GM23338 (cell line): Measurements from ENCODE around the gene LRP1B. TPM values are rescaled to one million over a fixed set of nuclear protein-coding genes. Genes with fewer than 3 reads are reported as not detected.

Source experiments
- ATAC-seq: fragments of 200-7000 bp; cut with Tn5 transposase; 3 replicates; pipeline ENCODE4 v1.9.1; 2020
- DNase-seq: peaks from one replicate; pipeline ENCODE4 v3.0.0-alpha.2; 2015; ENCODE audit warnings: low spot score
- H2AFZ ChIP-seq: fragments of 200-600 bp; sonication (generic); 2 replicates; pipeline ENCODE4 v1.8.0; 2016; ENCODE audit warnings: antibody characterized with exemption, mild to moderate bottlenecking, moderate library complexity
- H3F3A ChIP-seq: fragments of 200-600 bp; sonication (generic); replicated peaks from 2 replicates; pipeline ENCODE4 v1.8.0; 2017; ENCODE audit warnings: antibody characterized with exemption, mixed run types, low read depth
- H3K27ac ChIP-seq: fragments of 200-600 bp; sonication (generic); 2 replicates; pipeline ENCODE4 v1.6.1; 2016; ENCODE audit warnings: low read depth
- H3K27me3 ChIP-seq: fragments of 200-600 bp; sonication (generic); 2 replicates; pipeline ENCODE4 v1.8.0; 2016; ENCODE audit warnings: mild to moderate bottlenecking, mixed run types, moderate library complexity; ENCODE audit not compliant: insufficient read depth
- H3K36me3 ChIP-seq: fragments of 200-600 bp; sonication (generic); 2 replicates; pipeline ENCODE4 v1.8.0; 2016; ENCODE audit warnings: mild to moderate bottlenecking; ENCODE audit not compliant: insufficient read depth
- H3K4me1 ChIP-seq: fragments of 200-600 bp; sonication (generic); 2 replicates; pipeline ENCODE4 v1.8.0; 2016; ENCODE audit warnings: mild to moderate bottlenecking, moderate library complexity; ENCODE audit not compliant: insufficient read depth
- H3K4me2 ChIP-seq: fragments of 200-600 bp; sonication (generic); 2 replicates; pipeline ENCODE4 v1.7.1; 2017; ENCODE audit warnings: mixed run types
- H3K4me3 ChIP-seq: fragments of 200-600 bp; sonication (generic); 2 replicates; pipeline ENCODE4 v1.6.1; 2016; ENCODE audit warnings: mixed run types
- H3K79me2 ChIP-seq: fragments of 200-600 bp; sonication (generic); replicated peaks from 2 replicates; pipeline ENCODE4 v1.8.0; 2017; ENCODE audit warnings: mild to moderate bottlenecking; ENCODE audit not compliant: insufficient read depth
- H3K9me2 ChIP-seq: fragments of 200-600 bp; sonication (generic); 2 replicates; pipeline ENCODE4 v1.8.0; 2017; ENCODE audit not compliant: insufficient read depth
- H4K20me1 ChIP-seq: fragments of 200-600 bp; sonication (generic); replicated peaks from 2 replicates; pipeline ENCODE4 v1.8.0; 2017; ENCODE audit warnings: mild to moderate bottlenecking; ENCODE audit not compliant: insufficient read depth
- H3K27ac Mint-ChIP-seq: 2 replicates; pipeline ENCODE4 v1.8.0; 2020; ENCODE audit warnings: inconsistent platforms, mild to moderate bottlenecking, moderate library complexity, mixed read lengths
- H3K27me3 Mint-ChIP-seq: 3 replicates; pipeline ENCODE4 v1.8.0; 2022; ENCODE audit warnings: low read depth, mild to moderate bottlenecking, moderate library complexity, mixed read lengths, inconsistent platforms; ENCODE audit not compliant: insufficient read depth, poor library complexity
- H3K36me3 Mint-ChIP-seq: 3 replicates; pipeline ENCODE4 v1.8.0; 2021; ENCODE audit warnings: low read depth, mild to moderate bottlenecking, inconsistent platforms, moderate library complexity, mixed read lengths
- H3K4me1 Mint-ChIP-seq: 3 replicates; pipeline ENCODE4 v1.8.0; 2020; ENCODE audit warnings: mild to moderate bottlenecking, inconsistent platforms, mixed read lengths
- H3K4me3 Mint-ChIP-seq: 3 replicates; pipeline ENCODE4 v1.8.0; 2021; ENCODE audit warnings: moderate library complexity, mild to moderate bottlenecking, inconsistent platforms, mixed read lengths
- H3K9me3 Mint-ChIP-seq: 3 replicates; pipeline ENCODE4 v1.8.0; 2020; ENCODE audit warnings: moderate library complexity, mild to moderate bottlenecking, inconsistent platforms, mixed read lengths
- CREB1 ChIP-seq: fragments of 250-450 bp; sonication (Bioruptor Pico); IDR thresholded peaks from 2 replicates; pipeline ENCODE4 v1.5.0; 2020; ENCODE audit warnings: low read depth, mild to moderate bottlenecking, moderate library complexity
- ETS1 ChIP-seq: IDR thresholded peaks from 2 replicates; pipeline ENCODE4 v1.6.1; 2016; ENCODE audit warnings: antibody characterized with exemption
- EZH2 ChIP-seq: fragments of 200-600 bp; sonication (generic); IDR thresholded peaks from one replicate; pipeline ENCODE4 v1.8.0; 2017; ENCODE audit warnings: antibody characterized with exemption, mild to moderate bottlenecking, low read depth; ENCODE audit not compliant: unreplicated experiment
- EZH2phosphoT487 ChIP-seq: fragments of 200-600 bp; sonication (generic); IDR thresholded peaks from one replicate; pipeline ENCODE4 v1.8.1; 2018; ENCODE audit warnings: antibody characterized with exemption; ENCODE audit not compliant: unreplicated experiment
- JUNB ChIP-seq: IDR thresholded peaks from one replicate; pipeline ENCODE4 v1.6.1; 2016; ENCODE audit warnings: antibody characterized with exemption; ENCODE audit not compliant: unreplicated experiment
- NANOG ChIP-seq: IDR thresholded peaks from 2 replicates; pipeline ENCODE4 v1.6.1; 2016; ENCODE audit warnings: antibody characterized with exemption, borderline replicate concordance
- POLR2AphosphoS5 ChIP-seq: IDR thresholded peaks from 2 replicates; pipeline ENCODE4 v1.6.1; 2016; ENCODE audit warnings: antibody characterized with exemption, low read depth
- REST ChIP-seq: IDR thresholded peaks from one replicate; pipeline ENCODE4 v1.6.1; 2018; ENCODE audit warnings: antibody characterized with exemption; ENCODE audit not compliant: unreplicated experiment
- STAT1 ChIP-seq: IDR thresholded peaks from one replicate; pipeline ENCODE4 v1.6.1; 2016; ENCODE audit warnings: antibody characterized with exemption; ENCODE audit not compliant: unreplicated experiment
- ZNF114 ChIP-seq: fragments of 250-450 bp; sonication (Bioruptor Pico); IDR thresholded peaks from 2 replicates; pipeline ENCODE4 v1.5.0; 2020; ENCODE audit warnings: mild to moderate bottlenecking, moderate library complexity
- ZNF331 ChIP-seq: fragments of 250-450 bp; sonication (Bioruptor Pico); IDR thresholded peaks from 2 replicates; pipeline ENCODE4 v1.5.0; 2020; ENCODE audit warnings: low read depth, mild to moderate bottlenecking, moderate library complexity
- polyA plus RNA-seq: library from polyadenylated mRNA; unstranded; fragments of >200 nt; fragmentation: Nextera tagmentation; extraction: Ambion mirVana; gene quantifications from 2 replicates; pipeline ENCODE4 v1.2.1, GENCODE V29; 2016
- total RNA-seq: library from RNA; depleted of rRNA; stranded (reverse); fragments of >200 nt; shearing (Covaris generic); gene quantifications from 2 replicates; pipeline ENCODE4 v1.2.3, GENCODE V29; 2014

LRP1B gene
- total and polyA plus RNA-seq, 2 experiments from 2014 or later: 0.15 to 0.97 TPM

GRCh38 chr2:141496810-141497209 lies 634.0 kb downstream of the LRP1B start:
- no peaks in the 10 kb centered on the region for H3F3A ChIP-seq
- H3K27me3 ChIP-seq: no peaks in the 10 kb centered on the region
- H3K36me3 ChIP-seq: no peaks in the 10 kb centered on the region
- no peaks in the 10 kb centered on the region for H3K4me1 ChIP-seq
- Mint-ChIP-seq H3K27me3 (no peaks in the 10 kb centered on the region), H3K9me3 (no peaks in the 10 kb centered on the region), H3K4me1 (peaks cover 5% of the 10 kb centered on the region; the same call in 2 of the 3 replicates), H3K36me3 (no peaks in the 10 kb centered on the region), H3K4me3 (no peak overlapping the region), H3K27ac (no peak overlapping the region)
- H4K20me1 ChIP-seq: no peaks in the 10 kb centered on the region
- no peaks in the 10 kb centered on the region for H3K79me2 ChIP-seq
- ATAC-seq: no peak
- no peak overlapping the region for H3K4me3 ChIP-seq
- H2AFZ ChIP-seq: no peak overlapping the region
- DNase-seq: no peak
- H3K9me2 ChIP-seq: no peaks in the 10 kb centered on the region
- no peak for TF ChIP-seq STAT1
- no peak for TF ChIP-seq JUNB
- TF ChIP-seq NANOG: no peak
- no peak for TF ChIP-seq ZNF331 (CRISPR knock-in tag)
- TF ChIP-seq EZH2phosphoT487: no peak
- TF ChIP-seq REST: no peak
- TF ChIP-seq ZNF114 (CRISPR knock-in tag): no peak
- TF ChIP-seq CREB1 (CRISPR knock-in tag): no peak
- TF ChIP-seq POLR2AphosphoS5: no peak
- TF ChIP-seq EZH2: no peak
- no peak for TF ChIP-seq ETS1
- H3K27ac ChIP-seq: no peak overlapping the region
- no peak overlapping the region for H3K4me2 ChIP-seq

GRCh38 chr2:141493936-141494335 lies 636.9 kb downstream of the LRP1B start:
- Histone ChIP-seq H3F3A (no peaks in the 10 kb centered on the region), H3K9me2 (no peaks in the 10 kb centered on the region), H3K36me3 (no peaks in the 10 kb centered on the region), H3K79me2 (no peaks in the 10 kb centered on the region), H3K4me2 (no peak overlapping the region), H3K4me1 (no peaks in the 10 kb centered on the region), H3K4me3 (no peak overlapping the region), H4K20me1 (no peaks in the 10 kb centered on the region), H3K27ac (no peak overlapping the region), H3K27me3 (no peaks in the 10 kb centered on the region), H2AFZ (no peak overlapping the region)
- no peak for ATAC-seq
- H3K9me3 Mint-ChIP-seq: no peaks in the 10 kb centered on the region
- H3K27ac Mint-ChIP-seq: no peak overlapping the region
- H3K36me3 Mint-ChIP-seq: no peaks in the 10 kb centered on the region
- H3K4me1 Mint-ChIP-seq: peaks cover 9% of the 10 kb centered on the region
- no peak overlapping the region for H3K4me3 Mint-ChIP-seq
- TF ChIP-seq STAT1 (no peak), REST (no peak)
- no peak for DNase-seq
- H3K27me3 Mint-ChIP-seq: no peaks in the 10 kb centered on the region
